Activated T-helper 2 cell treated with anti-CD3 and anti-CD28 coated beads, Interferon-gamma antibody, Interleukin-2, Interleukin-4, amounts not matched to agents 10 μg/mL and 5 μg/mL and 100 μg/mL, durations not matched to agents 14 hours and 24 hours and 36 hours (primary cell): ENCODE measurements around the gene MYL9. TPM values are rescaled to one million over a fixed set of nuclear protein-coding genes. Genes with fewer than 3 reads are reported as not detected.

Experiments used
- DNase-seq: peaks from one replicate; pipeline ENCODE4 v3.0.0; 2021; ENCODE audit warnings: low spot score
- H3K27ac Mint-ChIP-seq: one replicate; pipeline ENCODE4 v1.8.0; 2021; ENCODE audit warnings: mixed read lengths
- H3K27me3 Mint-ChIP-seq: one replicate; pipeline ENCODE4 v1.8.0; 2021; ENCODE audit warnings: low read depth, mixed read lengths
- H3K36me3 Mint-ChIP-seq: one replicate; pipeline ENCODE4 v1.8.0; 2021; ENCODE audit warnings: low read depth, mixed read lengths
- H3K4me1 Mint-ChIP-seq: one replicate; pipeline ENCODE4 v1.8.0; 2021; ENCODE audit warnings: low read depth, mixed read lengths
- H3K4me3 Mint-ChIP-seq: one replicate; pipeline ENCODE4 v1.8.0; 2021; ENCODE audit warnings: low read depth, mild to moderate bottlenecking, moderate library complexity, mixed read lengths
- H3K9me3 Mint-ChIP-seq: one replicate; pipeline ENCODE4 v1.8.0; 2021; ENCODE audit warnings: mixed read lengths
- intact Hi-C: fragments of 100-400 bp; cut with micrococcal nuclease; formaldehyde crosslinking; loops from one replicate; pipeline ENCODE4 v1.15.1; 2023
- total RNA-seq: library from RNA; stranded (reverse); gene quantifications from 2 replicates; pipeline ENCODE4 v1.2.3, GENCODE V29; 2022

Gene MYL9
- total RNA-seq, 1 donor from 2014 or later = 4.0 TPM

DNA sequence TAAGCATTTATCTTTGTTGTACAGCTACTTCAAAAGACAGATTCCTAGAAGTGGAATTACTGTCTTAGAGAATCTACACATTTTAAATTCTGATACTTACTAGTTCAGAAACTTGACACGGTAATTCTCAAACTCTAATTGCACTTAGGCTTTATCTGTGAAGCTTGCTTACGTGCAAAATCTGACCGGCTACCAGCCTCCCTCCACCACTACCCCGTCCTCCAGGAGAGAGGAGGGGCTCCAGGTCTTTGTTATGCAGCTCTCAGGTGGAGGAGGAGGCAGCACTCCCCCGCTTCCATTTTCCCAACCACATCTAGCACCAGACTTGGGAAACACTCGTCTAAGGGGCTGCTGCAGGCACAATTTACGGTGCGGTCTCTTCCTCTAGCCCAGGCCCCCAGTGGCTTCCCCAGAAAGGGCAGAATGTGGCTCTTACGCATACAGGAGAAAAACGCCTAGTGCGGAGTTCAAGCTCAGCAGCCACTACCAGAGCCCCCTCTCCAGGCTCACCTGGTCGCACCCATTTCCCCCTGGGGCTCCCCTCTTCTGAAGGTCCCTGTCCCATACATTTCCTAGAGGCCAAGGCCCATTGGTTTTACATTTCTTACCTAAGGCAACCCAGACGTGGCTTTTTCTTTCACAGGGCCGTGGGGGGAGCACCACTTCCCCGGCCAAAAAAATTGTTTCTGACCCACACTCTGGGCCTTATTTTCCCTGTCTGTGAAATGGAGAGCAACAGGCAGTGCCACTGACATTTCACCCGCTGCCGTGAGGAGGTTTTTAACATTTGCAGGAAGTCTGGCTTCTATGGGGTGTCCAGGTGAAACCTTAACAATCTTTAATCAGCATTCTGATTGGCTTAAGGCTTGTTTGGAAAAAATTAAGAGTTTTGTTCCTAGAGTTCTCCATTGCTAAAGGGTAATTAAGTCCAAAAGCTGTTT is 30.5 kb downstream of the MYL9 start:
- no peak for DNase-seq
- peaks cover 22% of the 10 kb centered on the region for H3K36me3 Mint-ChIP-seq
- intact Hi-C loops = loop anchor here (1.0 to 2.0 kb wide), 4 partner anchors 15 to 161 kb away; no protein-coding TSS in a partner anchor

DNA sequence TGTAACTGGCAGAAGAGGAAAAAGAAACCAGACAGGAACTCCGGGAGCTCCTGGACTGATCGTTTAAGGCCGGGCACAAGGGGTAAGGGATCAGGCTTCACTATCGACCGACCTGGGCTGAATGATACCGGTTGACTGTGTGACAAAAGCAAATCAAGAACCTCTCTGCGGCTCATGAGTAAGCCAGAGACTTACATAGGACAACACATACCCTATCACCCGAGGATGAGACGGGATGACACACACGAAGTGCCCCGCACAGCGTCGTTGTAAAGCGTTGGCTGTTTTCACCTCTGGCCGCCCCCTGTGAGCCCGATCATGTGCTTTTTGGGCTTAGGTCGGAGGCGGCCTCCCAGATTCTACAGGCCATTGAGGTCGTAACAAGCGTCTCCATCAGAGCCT is 31.4 kb downstream of the MYL9 start:
- Mint-ChIP-seq H3K4me3 (peak overlapping the region; percentile 86), H3K9me3 (no peaks in the 10 kb centered on the region), H3K4me1 (peaks cover 34% of the 10 kb centered on the region), H3K36me3 (peaks cover 24% of the 10 kb centered on the region), H3K27ac (peak overlapping the region; percentile 99), H3K27me3 (no peaks in the 10 kb centered on the region)
- intact Hi-C loops = loop anchor here (1.0 to 2.0 kb wide), 5 partner anchors 16 to 161 kb away; partner anchors contain the start of gene RAB5IF
- DNase-seq = peak; percentile 56

More for the DNA sequence above, 30.5 kb downstream of the MYL9 start:
- Mint-ChIP-seq H3K9me3 (no peaks in the 10 kb centered on the region), H3K4me1 (peaks cover 34% of the 10 kb centered on the region), H3K4me3 (peak overlapping the region; percentile 86), H3K27me3 (no peaks in the 10 kb centered on the region), H3K27ac (peak overlapping the region; percentile 99)

DNA sequence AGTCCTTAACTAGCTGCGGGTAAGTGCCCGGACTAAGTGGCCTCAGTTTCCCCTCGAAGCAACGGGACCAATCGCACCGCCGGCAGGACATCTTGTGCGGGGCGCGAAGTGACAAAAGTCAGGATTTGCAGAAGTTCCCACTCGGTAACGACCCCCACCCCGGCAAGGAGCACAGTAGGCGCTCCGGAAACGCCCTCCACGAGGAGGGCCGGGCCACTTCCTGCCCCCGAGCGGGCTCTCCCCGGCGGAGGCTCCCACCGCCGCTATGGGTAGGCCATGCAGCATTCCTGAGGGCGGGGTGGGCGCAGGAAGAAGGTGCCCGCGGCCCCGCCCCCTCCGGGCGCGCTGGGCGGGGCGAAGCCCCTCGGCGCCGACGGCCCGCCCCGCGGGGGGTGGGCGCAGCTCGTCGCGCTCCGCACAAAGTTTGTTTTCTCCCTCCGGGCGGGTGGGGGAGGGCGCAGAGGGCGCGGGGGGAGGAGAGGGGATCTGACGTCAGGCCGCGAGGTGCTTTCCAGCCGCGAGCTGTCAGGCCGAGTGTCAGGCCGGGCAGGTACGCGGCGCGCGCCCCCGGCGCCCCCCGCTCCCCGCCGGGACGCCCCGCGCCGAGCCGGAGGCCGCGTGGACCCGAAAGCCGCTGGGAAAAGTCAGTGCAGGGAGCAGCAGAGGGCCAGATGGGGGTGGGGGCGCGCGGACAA is 31.9 kb downstream of the MYL9 start, which contains the start of gene TGIF2:
Gene TGIF2, plus strand, starts transcription at position 495 of the 695 bp plus-strand sequence. CDS start 5,178 bp downstream, outside the sequence.
- intact Hi-C loops = loop anchor here (1.0 to 2.0 kb wide), 4 partner anchors 16 to 72 kb away; partner anchors contain the start of gene RAB5IF
- peak within 1 kb of the TSS; percentile 99 for H3K27ac Mint-ChIP-seq
- peaks cover 26% of the 10 kb centered on the region for H3K36me3 Mint-ChIP-seq

DNA sequence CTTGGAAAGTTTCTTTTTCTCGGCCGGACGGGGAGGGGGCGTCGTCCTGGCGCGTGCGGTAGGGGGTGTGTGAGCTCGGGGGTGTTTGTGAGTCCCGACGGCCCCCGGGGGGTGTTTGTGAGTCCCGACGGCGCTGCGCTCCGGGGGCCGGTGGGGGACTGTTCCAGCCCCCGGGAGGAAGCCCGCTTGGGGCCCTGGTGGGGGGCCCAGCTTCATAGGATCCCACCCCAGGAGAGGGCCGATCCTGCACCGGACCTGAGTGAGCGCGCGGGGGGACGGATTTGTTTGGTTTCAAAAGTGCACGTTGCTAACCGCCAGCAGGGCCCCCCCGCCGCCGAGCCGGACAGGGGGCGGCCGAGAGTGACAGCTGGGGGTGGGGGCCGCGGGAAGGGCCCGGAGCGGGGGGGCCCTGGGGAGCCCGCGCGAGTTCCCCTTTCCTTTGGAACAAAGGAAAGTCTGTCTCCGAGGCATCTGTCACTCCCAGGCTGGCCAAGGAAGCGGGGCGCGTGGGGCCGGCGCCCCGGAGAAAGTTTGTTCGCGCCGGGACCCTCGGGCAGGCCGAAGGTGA is 32.6 kb downstream of the MYL9 start:
- no peak for DNase-seq
- peaks cover 31% of the 10 kb centered on the region for H3K36me3 Mint-ChIP-seq
- no peaks in the 10 kb centered on the region for H3K27me3 Mint-ChIP-seq
- no peaks in the 10 kb centered on the region for H3K9me3 Mint-ChIP-seq
- H3K4me3 Mint-ChIP-seq = peak overlapping the region; percentile 57
- intact Hi-C loops = loop anchor here (1.0 to 2.0 kb wide), 4 partner anchors 17 to 71 kb away; partner anchors contain the start of gene RAB5IF
- H3K27ac Mint-ChIP-seq = peak overlapping the region; percentile 55
- peaks cover 34% of the 10 kb centered on the region for H3K4me1 Mint-ChIP-seq

More for the DNA sequence above, 31.9 kb downstream of the MYL9 start, which contains the start of gene TGIF2:
- peak; percentile 78 for DNase-seq
- H3K9me3 Mint-ChIP-seq = no peaks in the 10 kb centered on the region
- peak within 1 kb of the TSS; percentile 97 for H3K4me3 Mint-ChIP-seq
- peaks cover 34% of the 10 kb centered on the region for H3K4me1 Mint-ChIP-seq
- H3K27me3 Mint-ChIP-seq = no peaks in the 10 kb centered on the region

GRCh38 chr20:36574366-36575135 is 33.2 kb downstream of the MYL9 start:
- Mint-ChIP-seq H3K9me3 (no peaks in the 10 kb centered on the region), H3K4me1 (peaks cover 35% of the 10 kb centered on the region), H3K4me3 (peak overlapping the region; percentile 97), H3K27ac (peak overlapping the region; percentile 98), H3K27me3 (no peaks in the 10 kb centered on the region), H3K36me3 (peaks cover 36% of the 10 kb centered on the region)
- intact Hi-C loops = loop anchor here (1.0 kb wide), 1 partner anchor 20 kb away; no protein-coding TSS in a partner anchor
- DNase-seq = peak; percentile 47

DNA sequence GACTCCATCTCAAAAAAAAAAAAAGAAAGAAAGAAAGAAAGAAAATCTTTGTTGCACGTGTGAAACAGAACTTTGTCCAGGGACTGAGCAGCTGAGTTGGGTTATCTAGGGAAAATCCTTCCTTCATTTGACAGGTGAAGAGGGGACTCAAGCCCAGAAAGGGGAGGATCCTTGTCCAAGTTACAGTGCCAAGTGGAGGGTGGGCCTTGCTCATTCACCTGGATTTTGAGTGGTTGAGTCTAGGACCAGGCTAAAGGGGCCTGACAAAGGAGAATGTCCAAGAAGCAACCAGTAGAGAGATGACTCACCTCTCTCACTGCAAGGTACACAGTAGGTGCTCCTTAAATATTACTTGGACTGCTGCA is 34.7 kb downstream of the MYL9 start:
- peak overlapping the region; percentile 98 for H3K27ac Mint-ChIP-seq
- H3K9me3 Mint-ChIP-seq = no peaks in the 10 kb centered on the region
- DNase-seq = no peak
- H3K27me3 Mint-ChIP-seq = no peaks in the 10 kb centered on the region
- H3K4me1 Mint-ChIP-seq = peaks cover 43% of the 10 kb centered on the region
- H3K36me3 Mint-ChIP-seq = peaks cover 49% of the 10 kb centered on the region
- intact Hi-C loops = no loop called here
- H3K4me3 Mint-ChIP-seq = peak overlapping the region; percentile 97

DNA sequence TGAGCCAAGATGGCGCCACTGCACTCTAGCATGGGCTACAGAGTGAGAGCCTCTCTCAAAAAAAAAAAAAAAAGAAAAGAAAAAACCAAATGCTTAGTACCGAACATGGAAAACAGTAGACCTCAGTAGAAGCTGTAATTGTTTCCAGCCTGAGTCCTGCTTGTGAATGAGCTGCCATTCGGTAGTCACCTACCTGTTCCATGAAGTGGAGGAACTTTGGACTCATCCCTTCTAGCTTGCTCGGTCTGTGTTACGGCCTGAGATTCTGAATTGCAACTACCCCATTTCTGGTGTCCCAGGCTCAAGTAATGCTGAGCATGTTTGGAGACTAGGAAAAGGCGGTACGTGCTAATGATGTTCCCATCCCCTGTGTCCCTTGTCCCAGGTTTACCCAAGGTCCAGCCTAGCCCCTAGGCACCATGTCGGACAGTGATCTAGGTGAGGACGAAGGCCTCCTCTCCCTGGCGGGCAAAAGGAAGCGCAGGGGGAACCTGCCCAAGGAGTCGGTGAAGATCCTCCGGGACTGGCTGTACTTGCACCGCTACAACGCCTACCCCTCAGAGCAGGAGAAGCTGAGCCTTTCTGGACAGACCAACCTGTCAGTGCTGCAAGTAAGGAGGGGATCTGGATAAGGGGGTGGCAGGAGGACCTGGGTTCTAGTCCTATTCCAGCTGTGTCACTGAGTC is 37.2 kb downstream of the MYL9 start:
- Mint-ChIP-seq H3K27ac (peak overlapping the region; percentile 22), H3K36me3 (peaks cover 65% of the 10 kb centered on the region), H3K4me3 (no peak overlapping the region), H3K4me1 (peaks cover 41% of the 10 kb centered on the region), H3K27me3 (no peaks in the 10 kb centered on the region), H3K9me3 (no peaks in the 10 kb centered on the region)
- intact Hi-C loops = no loop called here
- DNase-seq = no peak

- H3K4me3 Mint-ChIP-seq = no peak overlapping the region
- H3K27ac Mint-ChIP-seq = peak overlapping the region; percentile 82
- H3K27me3 Mint-ChIP-seq = no peaks in the 10 kb centered on the region
- H3K9me3 Mint-ChIP-seq = no peaks in the 10 kb centered on the region
- H3K36me3 Mint-ChIP-seq = peaks cover 65% of the 10 kb centered on the region
- H3K4me1 Mint-ChIP-seq = peaks cover 36% of the 10 kb centered on the region
- intact Hi-C loops = no loop called here
- no peak for DNase-seq
Measured at GRCh38 chr20:36579996-36580545, 38.8 kb downstream of the MYL9 start.

DNA sequence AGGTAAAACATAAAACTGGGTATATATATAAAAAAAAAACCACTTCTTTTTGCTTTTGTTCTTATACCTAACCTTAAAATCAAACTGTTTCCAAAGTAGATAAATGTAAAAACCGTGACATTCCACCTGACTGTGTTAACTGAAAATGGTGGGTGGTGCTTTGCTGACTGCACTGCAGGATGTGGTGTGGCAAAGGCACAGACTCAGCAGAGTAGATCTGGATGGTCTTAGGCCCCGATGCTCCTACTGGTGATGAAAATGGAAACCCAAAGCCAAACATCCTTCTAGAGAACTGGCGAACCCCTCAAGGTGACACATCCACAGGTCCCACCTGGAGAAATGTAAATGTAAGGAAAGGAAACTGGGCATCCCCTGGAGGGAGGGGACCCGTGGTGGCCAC is 41.0 kb downstream of the MYL9 start:
- Mint-ChIP-seq H3K36me3 (peaks cover 60% of the 10 kb centered on the region), H3K27me3 (no peaks in the 10 kb centered on the region), H3K27ac (peak overlapping the region; percentile 86), H3K9me3 (no peaks in the 10 kb centered on the region), H3K4me1 (peaks cover 27% of the 10 kb centered on the region), H3K4me3 (peak overlapping the region; percentile 13)
- DNase-seq = peak; percentile 25
- intact Hi-C loops = no loop called here

DNA sequence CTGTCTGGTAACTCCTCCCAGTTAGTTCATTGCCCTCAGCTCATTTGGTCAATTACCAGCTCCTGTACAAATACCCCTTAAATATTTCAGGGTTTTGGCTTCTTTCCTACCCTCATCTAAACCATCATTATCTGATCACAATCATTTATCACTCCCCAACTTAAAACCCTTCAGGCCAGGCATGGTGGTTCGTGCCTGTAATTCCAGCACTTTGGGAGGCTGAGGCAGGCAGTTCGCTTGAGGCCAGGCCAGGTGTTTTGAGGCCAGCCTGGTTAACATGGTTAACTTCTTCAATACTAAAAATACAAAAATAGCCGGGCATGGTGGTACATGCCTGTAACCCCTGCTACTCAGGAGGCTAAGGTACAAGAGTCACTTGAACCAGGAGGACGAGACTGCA is 41.5 kb downstream of the MYL9 start:
- H3K27ac Mint-ChIP-seq = peak overlapping the region; percentile 86

DNA sequence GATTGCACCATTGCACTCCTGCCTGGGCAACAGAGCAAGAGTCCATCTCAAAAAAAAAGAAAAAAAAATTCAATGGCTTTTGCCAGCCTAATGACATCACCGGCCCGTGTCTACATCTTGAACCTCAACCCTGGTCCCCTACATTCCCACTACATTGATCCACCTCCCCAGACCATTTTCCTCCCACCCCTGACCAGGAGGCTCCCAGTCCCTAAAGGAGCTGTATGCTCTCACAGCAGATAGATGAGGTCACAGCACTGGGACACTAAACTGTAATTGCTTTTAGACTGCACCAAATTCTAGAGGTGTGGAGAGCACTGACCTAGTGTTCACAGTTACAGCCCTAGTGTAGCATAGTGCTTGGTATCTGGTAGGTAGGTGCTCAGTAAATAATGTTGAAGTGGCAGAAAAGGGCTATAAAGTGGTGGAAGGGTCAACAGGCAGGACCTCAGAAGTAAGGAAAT is 42.7 kb downstream of the MYL9 start:
- Mint-ChIP-seq H3K27ac (peak overlapping the region; percentile 28), H3K27me3 (no peaks in the 10 kb centered on the region), H3K9me3 (no peaks in the 10 kb centered on the region), H3K4me1 (peaks cover 31% of the 10 kb centered on the region), H3K36me3 (peaks cover 59% of the 10 kb centered on the region), H3K4me3 (no peak overlapping the region)
- no peak for DNase-seq
- intact Hi-C loops = no loop called here

More for the DNA sequence above, 41.5 kb downstream of the MYL9 start:
- Mint-ChIP-seq H3K36me3 (peaks cover 61% of the 10 kb centered on the region), H3K4me1 (peaks cover 31% of the 10 kb centered on the region), H3K9me3 (no peaks in the 10 kb centered on the region), H3K4me3 (no peak overlapping the region), H3K27me3 (no peaks in the 10 kb centered on the region)
- intact Hi-C loops = no loop called here
- no peak for DNase-seq
